Muscle layer of duodenum (tissue), 2 donors: ENCODE measurements around the gene NEUROG2.

Source experiments
- H3K27ac ChIP-seq: one replicate; pipeline ENCODE4 v1.7.0; 2013; ENCODE audit warnings: mild to moderate bottlenecking, low read length
- H3K27me3 ChIP-seq: one replicate; pipeline ENCODE4 v1.7.0; 2013; ENCODE audit warnings: low read depth, mild to moderate bottlenecking, control low read depth, low read length
- H3K36me3 ChIP-seq, 2 donors: one replicate each; pipeline ENCODE4 v1.7.0; 2013; ENCODE audit warnings: low read length in 2 of 2, control low read depth in 1 of 2, mild to moderate bottlenecking in 1 of 2; ENCODE audit not compliant: insufficient read depth in 2 of 2, control insufficient read depth in 1 of 2
- H3K4me1 ChIP-seq, 2 donors: one replicate each; pipeline ENCODE4 v1.7.0; 2013; ENCODE audit warnings: low read length in 2 of 2, mild to moderate bottlenecking in 2 of 2, control low read depth in 1 of 2, moderate library complexity in 1 of 2; ENCODE audit not compliant: insufficient read depth in 2 of 2, control insufficient read depth in 1 of 2
- H3K4me3 ChIP-seq, 2 donors: one replicate each; pipeline ENCODE4 v1.7.0; 2013; ENCODE audit warnings: low read length in 2 of 2, low read depth in 1 of 2, mild to moderate bottlenecking in 1 of 2
- H3K9me3 ChIP-seq, 2 donors: one replicate each; pipeline ENCODE4 v1.7.0; 2013; ENCODE audit warnings: low read length in 2 of 2, control low read depth in 1 of 2, mild to moderate bottlenecking in 1 of 2; ENCODE audit not compliant: control insufficient read depth in 1 of 2
- donor health status: healthy.

Gene NEUROG2

DNA sequence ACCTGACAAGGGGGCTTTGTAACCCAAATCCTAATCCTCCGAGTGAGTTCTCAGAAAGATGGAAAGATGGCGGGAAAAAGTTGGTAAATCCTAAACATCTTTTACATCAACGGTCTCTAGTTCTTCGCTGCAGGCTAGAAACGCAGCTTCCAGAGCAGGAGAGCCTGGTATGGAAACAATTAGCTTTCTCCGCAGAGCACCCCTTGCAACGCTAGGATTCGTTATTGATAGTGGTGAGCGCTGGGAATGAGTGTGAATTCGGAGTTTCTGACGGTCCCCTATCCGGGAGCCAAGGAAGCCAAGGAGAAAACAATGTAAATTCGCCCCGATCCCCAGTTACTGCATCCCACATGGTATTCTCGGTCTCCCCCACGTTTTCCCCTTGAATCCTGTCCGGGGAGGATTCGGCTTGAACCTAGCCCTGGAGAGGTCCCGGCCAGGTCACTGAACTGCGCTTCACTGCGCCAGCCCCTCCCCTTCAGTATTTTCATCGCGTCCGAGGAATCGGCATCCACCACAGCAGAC lies 4.7 kb upstream of the NEUROG2 start:
- peaks cover 75% of the 10 kb centered on the region for H3K27me3 ChIP-seq
- no peak overlapping the region for H3K27ac ChIP-seq
- H3K4me1 ChIP-seq = peaks cover 4 to 41% of the 10 kb centered on the region in 2 donors
- H3K36me3 ChIP-seq = no peaks in the 10 kb centered on the region
- peaks cover 0 to 13% of the 10 kb centered on the region in 2 donors for H3K9me3 ChIP-seq
- no peak overlapping the region for H3K4me3 ChIP-seq

- Histone ChIP-seq H3K9me3 (peaks cover 0 to 13% of the 10 kb centered on the region in 2 donors), H3K27me3 (peaks cover 79% of the 10 kb centered on the region), H3K4me3 (no peak overlapping the region), H3K27ac (no peak overlapping the region), H3K4me1 (peaks cover 4 to 48% of the 10 kb centered on the region in 2 donors), H3K36me3 (no peaks in the 10 kb centered on the region)
Measured at GRCh38 chr4:112519689-112520597, 4.0 kb upstream of the NEUROG2 start.

GRCh38 chr4:112518675-112519074 lies 2.7 kb upstream of the NEUROG2 start:
- Histone ChIP-seq H3K27me3 (peaks cover 81% of the 10 kb centered on the region), H3K4me3 (no peak overlapping the region), H3K9me3 (peaks cover 0 to 13% of the 10 kb centered on the region in 2 donors), H3K27ac (no peak overlapping the region), H3K4me1 (peaks cover 4 to 53% of the 10 kb centered on the region in 2 donors), H3K36me3 (no peaks in the 10 kb centered on the region)

- no peak overlapping the region for H3K27ac ChIP-seq
- H3K36me3 ChIP-seq = no peaks in the 10 kb centered on the region
- no peak overlapping the region for H3K4me3 ChIP-seq
- peaks cover 78% of the 10 kb centered on the region for H3K27me3 ChIP-seq
- peaks cover 0 to 8% of the 10 kb centered on the region in 2 donors for H3K9me3 ChIP-seq
- peaks cover 0 to 52% of the 10 kb centered on the region in 2 donors for H3K4me1 ChIP-seq
Measured at GRCh38 chr4:112517911-112518310, 1.9 kb upstream of the NEUROG2 start.

GRCh38 chr4:112517067-112517634 lies 1.2 kb upstream of the NEUROG2 start:
- Histone ChIP-seq H3K4me3 (peak overlapping the region in 1 of 2 donors; percentile 91), H3K27ac (no peak overlapping the region), H3K9me3 (peaks cover 0 to 6% of the 10 kb centered on the region in 2 donors), H3K36me3 (no peaks in the 10 kb centered on the region), H3K4me1 (peaks cover 0 to 52% of the 10 kb centered on the region in 2 donors), H3K27me3 (peaks cover 78% of the 10 kb centered on the region)

- Histone ChIP-seq H3K9me3 (peaks cover 0 to 6% of the 10 kb centered on the region in 2 donors), H3K36me3 (no peaks in the 10 kb centered on the region), H3K27me3 (peaks cover 79% of the 10 kb centered on the region), H3K27ac (no peak overlapping the region), H3K4me1 (peaks cover 0 to 52% of the 10 kb centered on the region in 2 donors), H3K4me3 (peak overlapping the region in 1 of 2 donors; percentile 91)
Measured at GRCh38 chr4:112516471-112517066, 589 bp upstream of the NEUROG2 start.

GRCh38 chr4:112515198-112516065 lies 548 bp downstream of the NEUROG2 start:
- no peak overlapping the region for H3K27ac ChIP-seq
- peaks cover 79% of the 10 kb centered on the region for H3K27me3 ChIP-seq
- H3K9me3 ChIP-seq = peaks cover 0 to 6% of the 10 kb centered on the region in 2 donors
- H3K4me1 ChIP-seq = peaks cover 0 to 53% of the 10 kb centered on the region in 2 donors
- no peaks in the 10 kb centered on the region for H3K36me3 ChIP-seq
- H3K4me3 ChIP-seq = peak overlapping the region; percentile 68 to 91

- Histone ChIP-seq H3K4me1 (peaks cover 0 to 53% of the 10 kb centered on the region in 2 donors), H3K27me3 (peaks cover 78% of the 10 kb centered on the region), H3K4me3 (peak overlapping the region in 1 of 2 donors; percentile 91), H3K9me3 (peaks cover 0 to 2% of the 10 kb centered on the region in 2 donors), H3K27ac (no peak overlapping the region), H3K36me3 (no peaks in the 10 kb centered on the region)
Measured at GRCh38 chr4:112514647-112515197, 1.3 kb downstream of the NEUROG2 start.

GRCh38 chr4:112513971-112514646 lies 1.9 kb downstream of the NEUROG2 start:
- Histone ChIP-seq H3K27me3 (peaks cover 82% of the 10 kb centered on the region), H3K36me3 (no peaks in the 10 kb centered on the region), H3K4me1 (peaks cover 0 to 57% of the 10 kb centered on the region in 2 donors), H3K9me3 (no peaks in the 10 kb centered on the region), H3K27ac (no peak overlapping the region), H3K4me3 (peak overlapping the region in 1 of 2 donors; percentile 91)

DNA sequence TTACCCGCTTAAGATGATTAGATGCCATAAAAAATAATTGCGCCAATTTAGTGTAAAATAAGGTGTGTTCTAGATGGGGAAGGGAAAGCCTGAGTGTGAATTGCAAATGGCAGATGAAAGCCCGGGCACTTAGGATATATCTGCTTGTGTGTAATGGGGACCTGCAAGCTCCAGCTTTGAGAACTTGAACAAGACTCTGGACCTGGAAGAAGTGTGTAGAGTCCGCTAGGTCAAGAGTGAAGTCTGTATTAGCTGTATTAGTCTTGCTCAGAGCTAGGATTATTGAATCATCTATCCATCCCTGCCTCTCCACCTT lies 4.2 kb downstream of the NEUROG2 start:
- H3K27me3 ChIP-seq = peaks cover 74% of the 10 kb centered on the region
- H3K4me1 ChIP-seq = peaks cover 0 to 50% of the 10 kb centered on the region in 2 donors
- no peaks in the 10 kb centered on the region for H3K9me3 ChIP-seq
- H3K4me3 ChIP-seq = no peak overlapping the region
- H3K36me3 ChIP-seq = no peaks in the 10 kb centered on the region
- H3K27ac ChIP-seq = no peak overlapping the region
